ENCODE data around the gene TCL1B. TPM values are rescaled to one million over a fixed set of nuclear protein-coding genes. Genes with fewer than 3 reads are reported as not detected.

Gene TCL1B
- total RNA-seq, 1 donor from 2014 or later = not detected

DNA sequence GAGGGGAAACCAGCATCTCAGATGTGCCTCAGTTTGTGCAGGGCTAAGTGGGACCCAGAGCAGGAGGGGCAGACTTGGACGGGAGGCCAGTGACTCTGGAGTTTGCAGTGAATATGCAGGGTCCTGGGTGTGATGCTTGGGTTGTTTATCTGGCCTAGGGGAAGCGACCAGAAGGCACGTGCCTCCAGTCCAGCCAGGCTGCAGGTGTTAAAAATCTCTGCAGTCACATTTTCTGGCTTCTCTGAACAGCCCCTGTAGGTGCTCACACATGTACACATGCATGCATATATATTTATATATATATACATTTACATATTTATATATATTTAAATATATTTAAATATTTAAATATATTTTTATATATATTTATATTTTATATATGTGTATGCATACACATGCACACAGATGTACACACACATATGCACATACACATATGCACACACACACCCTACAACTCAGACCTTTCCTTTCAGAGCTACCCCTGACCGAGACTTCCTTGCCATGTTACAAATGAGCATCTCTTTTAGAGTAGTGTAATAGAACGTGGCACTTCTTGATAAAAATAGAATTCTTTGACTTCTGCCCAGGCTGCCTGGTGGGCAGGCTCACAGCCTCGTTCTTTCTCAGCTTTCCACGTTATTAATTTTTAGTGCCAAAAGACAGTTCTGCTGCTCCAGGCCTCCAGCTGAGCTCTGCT lies 26.8 kb upstream of the TCL1B start:
- no peak overlapping the region for H3K4me3 ChIP-seq (ENCODE audit: low read depth, low read length)
- TF ChIP-seq, protein P1, sequence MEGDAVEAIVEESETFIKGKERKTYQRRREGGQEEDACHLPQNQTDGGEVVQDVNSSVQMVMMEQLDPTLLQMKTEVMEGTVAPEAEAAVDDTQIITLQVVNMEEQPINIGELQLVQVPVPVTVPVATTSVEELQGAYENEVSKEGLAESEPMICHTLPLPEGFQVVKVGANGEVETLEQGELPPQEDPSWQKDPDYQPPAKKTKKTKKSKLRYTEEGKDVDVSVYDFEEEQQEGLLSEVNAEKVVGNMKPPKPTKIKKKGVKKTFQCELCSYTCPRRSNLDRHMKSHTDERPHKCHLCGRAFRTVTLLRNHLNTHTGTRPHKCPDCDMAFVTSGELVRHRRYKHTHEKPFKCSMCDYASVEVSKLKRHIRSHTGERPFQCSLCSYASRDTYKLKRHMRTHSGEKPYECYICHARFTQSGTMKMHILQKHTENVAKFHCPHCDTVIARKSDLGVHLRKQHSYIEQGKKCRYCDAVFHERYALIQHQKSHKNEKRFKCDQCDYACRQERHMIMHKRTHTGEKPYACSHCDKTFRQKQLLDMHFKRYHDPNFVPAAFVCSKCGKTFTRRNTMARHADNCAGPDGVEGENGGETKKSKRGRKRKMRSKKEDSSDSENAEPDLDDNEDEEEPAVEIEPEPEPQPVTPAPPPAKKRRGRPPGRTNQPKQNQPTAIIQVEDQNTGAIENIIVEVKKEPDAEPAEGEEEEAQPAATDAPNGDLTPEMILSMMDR (IDR thresholded peaks at IDR 0.05; ENCODE audit: insufficient read depth, low read length, severe bottlenecking) = no peak
- no peaks in the 10 kb centered on the region for H3K36me3 ChIP-seq (ENCODE audit: control insufficient read depth, insufficient read depth, low read length)
- no peak for DNase-seq (ENCODE audit: low read depth)
- FAIRE-seq = no peak
- H3K27me3 ChIP-seq (ENCODE audit: control insufficient read depth, insufficient read depth, low read length) = no peaks in the 10 kb centered on the region

DNA sequence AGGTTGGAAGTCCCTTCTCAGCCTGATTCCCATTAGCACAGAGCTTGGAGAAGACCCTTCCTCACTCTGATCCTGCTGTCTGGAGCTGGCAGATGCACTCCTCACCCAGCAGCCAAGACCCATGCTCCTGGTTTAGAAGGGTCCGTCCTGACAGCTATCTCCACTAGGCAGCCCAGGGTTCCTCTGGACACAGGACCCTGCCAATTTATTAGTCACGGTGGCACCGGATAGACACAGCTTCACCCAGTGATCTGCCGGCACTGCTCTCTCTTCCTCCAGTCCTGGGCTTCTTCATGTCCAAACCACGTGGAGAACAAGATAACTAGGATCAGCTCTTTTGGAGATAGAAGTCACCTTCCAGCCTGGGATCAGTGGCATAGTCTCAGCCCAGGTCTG lies 26.2 kb upstream of the TCL1B start:
- no peaks in the 10 kb centered on the region for H3K36me3 ChIP-seq (ENCODE audit: control insufficient read depth, insufficient read depth, low read length)
- TF ChIP-seq, protein P1 (IDR thresholded peaks at IDR 0.05; ENCODE audit: insufficient read depth, low read length, severe bottlenecking) = no peak
- FAIRE-seq (no peak), DNase-seq (ENCODE audit: low read depth) (no peak)
- no peaks in the 10 kb centered on the region for H3K27me3 ChIP-seq (ENCODE audit: control insufficient read depth, insufficient read depth, low read length)
- no peak overlapping the region for H3K4me3 ChIP-seq (ENCODE audit: low read depth, low read length)

DNA sequence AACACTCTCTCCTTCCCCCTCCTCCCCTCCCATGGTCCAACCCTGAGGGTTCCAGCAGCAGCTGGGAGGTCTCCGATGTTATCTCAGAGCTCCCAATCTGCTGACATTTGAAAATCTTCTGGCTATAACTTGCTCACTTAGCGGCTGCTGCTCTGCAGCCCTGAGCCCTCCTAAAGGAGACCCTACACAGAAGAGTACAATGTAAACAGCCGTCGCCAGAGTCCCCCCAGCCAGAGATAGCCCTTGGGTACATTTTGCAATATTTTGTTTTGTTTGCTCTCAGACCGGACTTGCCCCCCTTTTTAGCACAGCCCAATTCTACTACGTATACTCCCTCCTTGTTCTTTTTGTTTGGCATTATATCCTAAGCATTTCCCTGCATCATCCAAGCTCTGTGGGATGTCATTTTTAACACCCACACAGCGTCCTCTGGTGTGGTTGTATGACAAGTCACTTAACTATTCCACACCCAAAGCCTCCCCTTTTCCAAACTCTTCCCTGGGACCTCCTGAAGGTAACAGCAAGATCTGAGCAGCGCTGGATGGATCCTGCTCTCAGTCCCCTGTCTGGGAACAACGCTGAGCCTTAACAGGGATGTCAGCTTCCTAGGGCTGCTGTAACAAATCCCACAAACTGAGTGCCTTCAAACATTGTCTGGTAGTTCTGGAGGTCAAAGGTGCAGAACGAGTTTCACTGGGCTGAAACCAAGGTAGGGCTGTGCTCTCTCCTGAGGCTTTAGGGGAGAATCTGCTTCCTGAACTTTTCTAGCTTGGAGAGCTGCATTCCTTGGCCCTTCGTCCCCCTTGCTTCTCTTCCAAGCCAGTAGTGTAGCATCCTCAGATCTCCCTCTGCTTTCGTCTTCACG lies 25.3 kb upstream of the TCL1B start:
- TF ChIP-seq, protein P1 (IDR thresholded peaks at IDR 0.05; ENCODE audit: insufficient read depth, low read length, severe bottlenecking) = no peak
- Histone ChIP-seq H3K4me3 (ENCODE audit: low read depth, low read length) (no peak overlapping the region), H3K36me3 (ENCODE audit: control insufficient read depth, insufficient read depth, low read length) (no peaks in the 10 kb centered on the region), H3K27me3 (ENCODE audit: control insufficient read depth, insufficient read depth, low read length) (no peaks in the 10 kb centered on the region)
- DNase-seq (ENCODE audit: low read depth) (no peak), FAIRE-seq (no peak)

DNA sequence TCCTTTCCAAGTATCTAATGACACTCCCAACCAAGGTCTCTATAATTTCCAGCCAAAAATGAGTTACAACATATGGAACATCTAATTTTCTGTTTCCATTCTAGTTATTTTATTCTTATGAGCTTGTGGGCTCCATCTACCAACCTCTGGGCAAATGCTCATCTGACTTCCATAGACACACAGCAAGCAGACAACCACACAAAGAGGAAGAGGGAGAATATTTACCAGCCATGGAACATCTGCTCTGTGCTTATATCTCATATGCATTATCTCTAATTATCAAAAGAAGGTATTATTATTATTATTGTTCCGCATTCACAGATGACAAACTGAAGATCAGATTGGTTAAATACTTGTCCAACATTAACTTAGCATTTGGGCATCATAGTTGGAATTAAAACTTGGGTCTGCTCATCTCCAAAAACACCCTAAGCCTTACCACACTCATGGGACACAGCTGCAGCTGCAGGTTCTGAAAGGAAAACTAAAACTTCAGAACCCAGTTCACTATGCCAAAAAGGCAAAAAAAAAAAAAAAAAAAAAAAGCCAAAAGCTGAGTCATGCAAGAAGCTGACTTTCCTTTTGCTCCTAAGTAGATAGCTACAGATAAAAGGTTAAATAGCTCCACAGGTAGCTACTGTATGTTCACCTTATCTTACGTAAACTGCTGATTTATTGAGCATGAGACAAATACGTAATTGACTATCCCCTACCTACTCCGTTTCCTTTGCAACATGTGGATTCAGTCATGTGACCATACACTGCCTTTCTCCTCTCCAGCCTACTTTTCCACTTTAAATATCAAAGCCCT lies 23.6 kb upstream of the TCL1B start:
- no peaks in the 10 kb centered on the region for H3K27me3 ChIP-seq (ENCODE audit: control insufficient read depth, insufficient read depth, low read length)
- FAIRE-seq (no peak), DNase-seq (ENCODE audit: low read depth) (no peak)
- no peak overlapping the region for H3K4me3 ChIP-seq (ENCODE audit: low read depth, low read length)
- TF ChIP-seq, protein P1 (IDR thresholded peaks at IDR 0.05; ENCODE audit: insufficient read depth, low read length, severe bottlenecking) = no peak
- H3K36me3 ChIP-seq (ENCODE audit: control insufficient read depth, insufficient read depth, low read length) = no peaks in the 10 kb centered on the region

DNA sequence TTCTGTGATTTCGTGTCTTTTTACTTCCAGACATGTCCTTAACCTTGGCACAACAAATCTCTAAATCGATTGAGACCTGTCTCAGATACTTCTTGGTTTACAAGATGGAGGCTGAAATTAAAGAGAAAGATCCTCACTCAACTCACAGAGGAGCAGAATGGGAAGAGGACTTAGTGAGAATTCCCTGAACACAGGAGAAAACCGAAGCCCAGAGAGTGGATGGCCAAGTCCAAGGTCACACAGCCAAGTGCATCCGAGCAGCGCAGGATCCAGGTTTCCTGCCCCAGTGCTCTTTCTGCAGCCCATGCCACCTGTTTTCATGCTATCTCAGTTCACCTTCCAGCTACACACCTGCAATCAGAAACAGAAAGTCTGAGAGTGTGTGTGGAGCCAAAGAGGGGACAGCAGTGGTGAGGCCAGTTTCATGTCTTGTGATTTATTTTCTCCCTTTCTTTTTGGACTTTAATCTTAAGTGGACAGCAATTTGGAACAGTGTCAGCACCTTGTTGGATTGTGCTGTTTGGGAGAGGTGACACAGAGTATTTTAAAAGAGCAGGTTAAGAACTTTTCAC lies 22.9 kb upstream of the TCL1B start:
- FAIRE-seq = no peak
- DNase-seq (ENCODE audit: low read depth) = no peak
- Histone ChIP-seq H3K36me3 (ENCODE audit: control insufficient read depth, insufficient read depth, low read length) (no peaks in the 10 kb centered on the region), H3K4me3 (ENCODE audit: low read depth, low read length) (no peak overlapping the region), H3K27me3 (ENCODE audit: control insufficient read depth, insufficient read depth, low read length) (no peaks in the 10 kb centered on the region)
- TF ChIP-seq, protein P1 (IDR thresholded peaks at IDR 0.05; ENCODE audit: insufficient read depth, low read length, severe bottlenecking) = no peak

Measured in bronchial epithelial cell (primary cell).